Fibroblast of lung (primary cell): Measurements from ENCODE around the gene ING5. TPM values are rescaled to one million over a fixed set of nuclear protein-coding genes. Genes with fewer than 3 reads are reported as not detected.

ENCODE experiments used
- DNase-seq, 2 donors: peaks; one replicate each; pipeline versions ENCODE4 v3.0.0 to v3.0.0-alpha.2; 2010; ENCODE audit warnings: low read depth in 2 of 2
- H2AFZ ChIP-seq: 2 replicates; pipeline ENCODE4 v1.5.1; 2012; ENCODE audit warnings: low read length, control low read depth, inconsistent platforms
- H3K27ac ChIP-seq: 2 replicates; pipeline ENCODE4 v1.5.1; 2011; ENCODE audit warnings: low read length, control low read depth; ENCODE audit not compliant: insufficient read depth
- H3K27me3 ChIP-seq: 2 replicates; pipeline ENCODE4 v1.5.1; 2011; ENCODE audit warnings: mild to moderate bottlenecking, low read length; ENCODE audit not compliant: control insufficient read depth, insufficient read depth
- H3K36me3 ChIP-seq: 2 replicates; pipeline ENCODE4 v1.5.1; 2011; ENCODE audit warnings: low read length; ENCODE audit not compliant: control insufficient read depth, insufficient read depth
- H3K4me1 ChIP-seq: 2 replicates; pipeline ENCODE4 v1.5.1; 2011; ENCODE audit warnings: low read length; ENCODE audit not compliant: control insufficient read depth, insufficient read depth; ENCODE audit errors: extremely low read depth
- H3K4me2 ChIP-seq: 2 replicates; pipeline ENCODE4 v1.5.1; 2011; ENCODE audit warnings: low read length, control low read depth; ENCODE audit not compliant: insufficient read depth; ENCODE audit errors: extremely low read depth
- H3K4me3 ChIP-seq, 4 experiments: fragments of 200-600 bp in 1 of 4; sonication (generic) in 1 of 4; replicated peaks in 1 of 4; 2 replicates each; pipeline ENCODE4 v1.5.1; 2011 to 2016; ENCODE audit warnings: low read length in 4 of 4, low read depth in 3 of 4, mild to moderate bottlenecking in 3 of 4, control low read depth in 2 of 4, inconsistent platforms in 1 of 4, mixed read lengths in 1 of 4; ENCODE audit not compliant: insufficient read depth in 1 of 4; ENCODE audit errors: control extremely low read depth in 1 of 4
- H3K79me2 ChIP-seq: 2 replicates; pipeline ENCODE4 v1.5.1; 2012; ENCODE audit warnings: mild to moderate bottlenecking, low read length, inconsistent platforms; ENCODE audit not compliant: control insufficient read depth, insufficient read depth
- H3K9ac ChIP-seq: 2 replicates; pipeline ENCODE4 v1.5.1; 2011; ENCODE audit warnings: mild to moderate bottlenecking, low read length, control low read depth; ENCODE audit not compliant: insufficient read depth
- H3K9me3 ChIP-seq: 2 replicates; pipeline ENCODE4 v1.5.1; 2012; ENCODE audit warnings: low read depth, low read length; ENCODE audit not compliant: control insufficient read depth, insufficient read depth
- H4K20me1 ChIP-seq: 2 replicates; pipeline ENCODE4 v1.5.1; 2011; ENCODE audit warnings: low read length; ENCODE audit not compliant: control insufficient read depth, insufficient read depth; ENCODE audit errors: extremely low read depth
- EZH2 ChIP-seq: IDR thresholded peaks from 2 replicates; pipeline ENCODE4 v1.5.1; 2012; ENCODE audit warnings: low read length, control low read depth, mild to moderate bottlenecking; ENCODE audit errors: missing control alignments
- polyA plus RNA-seq, 2 donors: library from polyadenylated mRNA; depleted of rRNA in 1 of 2; stranded (reverse) in 1 of 2; unstranded in 1 of 2; fragments of >200 nt; gene quantifications; 2 replicates each; pipeline ENCODE4 v1.2.1, GENCODE V29; 2011 to 2012; ENCODE audit warnings: missing spikeins in 1 of 2
- total RNA-seq: library from RNA; depleted of rRNA; stranded (reverse); fragments of >200 nt; gene quantifications from 2 replicates; pipeline ENCODE4 v1.2.1, GENCODE V29; 2014
- TF ChIP-seq, protein P1 (sequence below), 2 donors: IDR thresholded peaks in 1 of 2; conservative IDR thresholded peaks in 1 of 2; 1 replicate in 1 of 2; 2 replicates in 1 of 2; pipeline ENCODE4 v1.5.1; 2011 to 2012; ENCODE audit warnings: low read length in 2 of 2, control low read depth in 1 of 2, inconsistent platforms in 1 of 2, low read depth in 1 of 2, mild to moderate bottlenecking in 1 of 2

Gene ING5
- total and polyA plus RNA-seq, 2 donors (not counting 1 experiment from before 2014, with no cell fraction given), result 17.4 to 27.4 TPM

DNA sequence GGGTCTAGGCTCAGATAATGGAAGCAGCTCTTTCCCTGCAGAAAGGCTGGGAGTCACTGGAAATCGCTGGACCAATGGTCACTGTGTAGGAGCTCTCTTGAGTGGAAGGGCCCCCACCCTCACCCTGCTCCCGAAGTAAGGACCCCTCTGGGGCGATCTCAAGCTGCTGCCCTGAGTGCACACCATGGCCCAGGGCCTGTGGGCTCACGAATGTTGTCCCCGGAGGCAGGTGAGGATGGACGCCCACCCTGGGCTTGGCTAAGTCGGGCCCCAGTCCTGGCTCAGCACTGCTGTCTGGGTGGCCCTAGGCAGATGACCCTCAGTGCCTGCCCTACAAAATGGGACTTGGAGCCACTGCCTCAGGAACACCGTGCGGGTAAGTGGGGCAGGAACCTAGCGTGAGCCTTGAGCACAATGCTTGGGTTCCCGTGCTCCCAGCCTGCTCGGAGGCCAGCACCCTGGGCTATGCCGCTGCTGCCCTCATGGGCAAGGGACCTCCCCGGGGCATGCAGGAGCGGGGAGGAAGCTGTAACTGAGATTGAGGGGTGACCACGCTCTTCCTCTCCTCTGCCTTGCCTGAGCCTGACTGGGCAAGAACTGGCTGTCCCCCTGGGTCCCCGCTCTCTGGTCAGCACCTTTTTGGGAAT, 36.3 kb downstream of the ING5 start:
- no peaks in the 10 kb centered on the region for H3K79me2 ChIP-seq
- no peaks in the 10 kb centered on the region for H3K36me3 ChIP-seq
- DNase-seq, result no peak
- no peak overlapping the region for H2AFZ ChIP-seq
- no peak overlapping the region for H3K27ac ChIP-seq
- H3K4me2 ChIP-seq, result no peak overlapping the region
- no peaks in the 10 kb centered on the region for H4K20me1 ChIP-seq
- no peak for TF ChIP-seq EZH2
- TF ChIP-seq, protein P1, sequence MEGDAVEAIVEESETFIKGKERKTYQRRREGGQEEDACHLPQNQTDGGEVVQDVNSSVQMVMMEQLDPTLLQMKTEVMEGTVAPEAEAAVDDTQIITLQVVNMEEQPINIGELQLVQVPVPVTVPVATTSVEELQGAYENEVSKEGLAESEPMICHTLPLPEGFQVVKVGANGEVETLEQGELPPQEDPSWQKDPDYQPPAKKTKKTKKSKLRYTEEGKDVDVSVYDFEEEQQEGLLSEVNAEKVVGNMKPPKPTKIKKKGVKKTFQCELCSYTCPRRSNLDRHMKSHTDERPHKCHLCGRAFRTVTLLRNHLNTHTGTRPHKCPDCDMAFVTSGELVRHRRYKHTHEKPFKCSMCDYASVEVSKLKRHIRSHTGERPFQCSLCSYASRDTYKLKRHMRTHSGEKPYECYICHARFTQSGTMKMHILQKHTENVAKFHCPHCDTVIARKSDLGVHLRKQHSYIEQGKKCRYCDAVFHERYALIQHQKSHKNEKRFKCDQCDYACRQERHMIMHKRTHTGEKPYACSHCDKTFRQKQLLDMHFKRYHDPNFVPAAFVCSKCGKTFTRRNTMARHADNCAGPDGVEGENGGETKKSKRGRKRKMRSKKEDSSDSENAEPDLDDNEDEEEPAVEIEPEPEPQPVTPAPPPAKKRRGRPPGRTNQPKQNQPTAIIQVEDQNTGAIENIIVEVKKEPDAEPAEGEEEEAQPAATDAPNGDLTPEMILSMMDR (conservative IDR thresholded peaks at IDR 0.05 in 1 of 2, IDR thresholded peaks at IDR 0.05 in 1 of 2; ENCODE audit: low read depth in 1 of 2, low read length in 2 of 2), result no peak
- H3K4me1 ChIP-seq, result no peaks in the 10 kb centered on the region
- H3K9me3 ChIP-seq, result no peaks in the 10 kb centered on the region
- H3K4me3 ChIP-seq, result no peak overlapping the region
- no peaks in the 10 kb centered on the region for H3K27me3 ChIP-seq
- no peak overlapping the region for H3K9ac ChIP-seq

- no peaks in the 10 kb centered on the region for H4K20me1 ChIP-seq
- TF ChIP-seq, protein P1 (conservative IDR thresholded peaks at IDR 0.05 in 1 of 2, IDR thresholded peaks at IDR 0.05 in 1 of 2; ENCODE audit: low read depth in 1 of 2, low read length in 2 of 2), result no peak
- no peak for TF ChIP-seq EZH2
Measured at GRCh38 chr2:241739177-241739576, 37.3 kb downstream of the ING5 start.

DNA sequence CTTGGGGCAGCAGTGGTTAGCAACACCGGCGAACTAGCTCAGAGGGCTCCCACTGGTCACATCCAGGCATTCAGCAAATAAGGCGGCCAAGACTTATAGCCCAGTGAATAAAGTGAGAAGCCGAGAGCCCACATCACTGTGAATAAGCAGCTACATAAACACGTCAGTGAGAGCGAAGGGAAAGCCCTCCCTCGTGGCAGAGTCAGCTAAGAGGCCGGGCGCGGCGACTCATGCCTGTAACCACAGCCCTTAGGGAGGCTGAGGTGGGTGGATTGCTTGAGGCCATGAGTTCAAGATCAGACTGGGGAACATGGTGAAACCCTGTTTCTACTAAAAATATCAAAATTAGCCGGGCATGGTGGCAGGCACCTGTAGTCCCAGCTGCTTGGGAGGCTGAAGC, 37.8 kb downstream of the ING5 start:
- Histone ChIP-seq H3K4me2 (no peak overlapping the region), H3K4me3 (no peak overlapping the region), H3K36me3 (peaks cover 4% of the 10 kb centered on the region), H3K4me1 (no peaks in the 10 kb centered on the region), H3K9ac (no peak overlapping the region), H3K79me2 (no peaks in the 10 kb centered on the region), H3K9me3 (no peaks in the 10 kb centered on the region), H2AFZ (no peak overlapping the region), H3K27me3 (no peaks in the 10 kb centered on the region), H3K27ac (no peak overlapping the region), H4K20me1 (no peaks in the 10 kb centered on the region)
- no peak for TF ChIP-seq EZH2
- TF ChIP-seq, protein P1 (conservative IDR thresholded peaks at IDR 0.05 in 1 of 2, IDR thresholded peaks at IDR 0.05 in 1 of 2; ENCODE audit: low read depth in 1 of 2, low read length in 2 of 2), result no peak
- peak; percentile 55 to 56 for DNase-seq

More at GRCh38 chr2:241739177-241739576, 37.3 kb downstream of the ING5 start:
- no peak overlapping the region for H3K27ac ChIP-seq
- no peaks in the 10 kb centered on the region for H3K9me3 ChIP-seq
- no peak overlapping the region for H3K9ac ChIP-seq
- H3K36me3 ChIP-seq, result peaks cover 3% of the 10 kb centered on the region
- H3K4me3 ChIP-seq, result no peak overlapping the region
- no peaks in the 10 kb centered on the region for H3K4me1 ChIP-seq
- H3K27me3 ChIP-seq, result no peaks in the 10 kb centered on the region
- no peak overlapping the region for H2AFZ ChIP-seq
- no peak overlapping the region for H3K4me2 ChIP-seq
- H3K79me2 ChIP-seq, result no peaks in the 10 kb centered on the region
- DNase-seq, result no peak
